Fibroblast of lung (primary cell): ENCODE data around the gene ZGRF1. TPM values are rescaled to one million over a fixed set of nuclear protein-coding genes. Genes with fewer than 3 reads are reported as not detected.

Experiments used
- DNase-seq, 2 donors: peaks; one replicate each; pipeline versions ENCODE4 v3.0.0 to v3.0.0-alpha.2; 2010; ENCODE audit warnings: low read depth in 2 of 2
- H2AFZ ChIP-seq: 2 replicates; pipeline ENCODE4 v1.5.1; 2012; ENCODE audit warnings: low read length, control low read depth, inconsistent platforms
- H3K27ac ChIP-seq: 2 replicates; pipeline ENCODE4 v1.5.1; 2011; ENCODE audit warnings: low read length, control low read depth; ENCODE audit not compliant: insufficient read depth
- H3K27me3 ChIP-seq: 2 replicates; pipeline ENCODE4 v1.5.1; 2011; ENCODE audit warnings: mild to moderate bottlenecking, low read length; ENCODE audit not compliant: control insufficient read depth, insufficient read depth
- H3K36me3 ChIP-seq: 2 replicates; pipeline ENCODE4 v1.5.1; 2011; ENCODE audit warnings: low read length; ENCODE audit not compliant: control insufficient read depth, insufficient read depth
- H3K4me1 ChIP-seq: 2 replicates; pipeline ENCODE4 v1.5.1; 2011; ENCODE audit warnings: low read length; ENCODE audit not compliant: control insufficient read depth, insufficient read depth; ENCODE audit errors: extremely low read depth
- H3K4me2 ChIP-seq: 2 replicates; pipeline ENCODE4 v1.5.1; 2011; ENCODE audit warnings: low read length, control low read depth; ENCODE audit not compliant: insufficient read depth; ENCODE audit errors: extremely low read depth
- H3K4me3 ChIP-seq, 4 experiments: fragments of 200-600 bp in 1 of 4; sonication (generic) in 1 of 4; replicated peaks in 1 of 4; 2 replicates each; pipeline ENCODE4 v1.5.1; 2011 to 2016; ENCODE audit warnings: low read length in 4 of 4, low read depth in 3 of 4, mild to moderate bottlenecking in 3 of 4, control low read depth in 2 of 4, inconsistent platforms in 1 of 4, mixed read lengths in 1 of 4; ENCODE audit not compliant: insufficient read depth in 1 of 4; ENCODE audit errors: control extremely low read depth in 1 of 4
- H3K79me2 ChIP-seq: 2 replicates; pipeline ENCODE4 v1.5.1; 2012; ENCODE audit warnings: mild to moderate bottlenecking, low read length, inconsistent platforms; ENCODE audit not compliant: control insufficient read depth, insufficient read depth
- H3K9ac ChIP-seq: 2 replicates; pipeline ENCODE4 v1.5.1; 2011; ENCODE audit warnings: mild to moderate bottlenecking, low read length, control low read depth; ENCODE audit not compliant: insufficient read depth
- H3K9me3 ChIP-seq: 2 replicates; pipeline ENCODE4 v1.5.1; 2012; ENCODE audit warnings: low read depth, low read length; ENCODE audit not compliant: control insufficient read depth, insufficient read depth
- H4K20me1 ChIP-seq: 2 replicates; pipeline ENCODE4 v1.5.1; 2011; ENCODE audit warnings: low read length; ENCODE audit not compliant: control insufficient read depth, insufficient read depth; ENCODE audit errors: extremely low read depth
- EZH2 ChIP-seq: IDR thresholded peaks from 2 replicates; pipeline ENCODE4 v1.5.1; 2012; ENCODE audit warnings: low read length, control low read depth, mild to moderate bottlenecking; ENCODE audit errors: missing control alignments
- polyA plus RNA-seq, 2 donors: library from polyadenylated mRNA; depleted of rRNA in 1 of 2; stranded (reverse) in 1 of 2; unstranded in 1 of 2; fragments of >200 nt; gene quantifications; 2 replicates each; pipeline ENCODE4 v1.2.1, GENCODE V29; 2011 to 2012; ENCODE audit warnings: missing spikeins in 1 of 2
- total RNA-seq: library from RNA; depleted of rRNA; stranded (reverse); fragments of >200 nt; gene quantifications from 2 replicates; pipeline ENCODE4 v1.2.1, GENCODE V29; 2014
- TF ChIP-seq, protein P1 (sequence below), 2 donors: IDR thresholded peaks in 1 of 2; conservative IDR thresholded peaks in 1 of 2; 1 replicate in 1 of 2; 2 replicates in 1 of 2; pipeline ENCODE4 v1.5.1; 2011 to 2012; ENCODE audit warnings: low read length in 2 of 2, control low read depth in 1 of 2, inconsistent platforms in 1 of 2, low read depth in 1 of 2, mild to moderate bottlenecking in 1 of 2

Gene ZGRF1
- total and polyA plus RNA-seq, 2 donors (not counting 1 experiment from before 2014, with no cell fraction given) = 3.1 to 5.8 TPM

DNA sequence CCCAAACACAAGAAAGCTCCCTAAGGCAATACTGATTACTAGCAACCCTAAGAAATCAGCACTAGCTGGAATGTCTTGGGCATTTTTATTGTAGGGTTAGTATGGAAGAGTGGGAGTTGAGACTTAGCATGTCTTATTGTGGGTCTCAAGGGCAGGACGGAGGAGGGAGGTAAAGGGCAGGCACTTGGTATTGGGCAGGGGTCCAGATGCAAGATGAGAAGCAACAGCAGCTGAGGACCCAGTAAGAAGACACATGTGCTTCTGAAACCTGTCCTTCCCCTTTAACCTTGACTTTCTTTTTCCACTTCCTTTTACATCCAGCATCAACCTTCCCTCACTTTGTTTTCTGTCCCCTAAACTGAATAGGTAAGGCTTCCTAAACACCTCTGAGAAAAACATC, 37.7 kb upstream of the ZGRF1 start:
- Histone ChIP-seq H3K4me2 (no peak overlapping the region), H4K20me1 (no peaks in the 10 kb centered on the region), H3K36me3 (no peaks in the 10 kb centered on the region), H3K9me3 (no peaks in the 10 kb centered on the region), H3K4me3 (no peak overlapping the region), H3K27me3 (no peaks in the 10 kb centered on the region), H3K79me2 (no peaks in the 10 kb centered on the region), H2AFZ (no peak overlapping the region), H3K9ac (no peak overlapping the region), H3K27ac (no peak overlapping the region), H3K4me1 (no peaks in the 10 kb centered on the region)
- no peak for TF ChIP-seq EZH2
- TF ChIP-seq, protein P1, sequence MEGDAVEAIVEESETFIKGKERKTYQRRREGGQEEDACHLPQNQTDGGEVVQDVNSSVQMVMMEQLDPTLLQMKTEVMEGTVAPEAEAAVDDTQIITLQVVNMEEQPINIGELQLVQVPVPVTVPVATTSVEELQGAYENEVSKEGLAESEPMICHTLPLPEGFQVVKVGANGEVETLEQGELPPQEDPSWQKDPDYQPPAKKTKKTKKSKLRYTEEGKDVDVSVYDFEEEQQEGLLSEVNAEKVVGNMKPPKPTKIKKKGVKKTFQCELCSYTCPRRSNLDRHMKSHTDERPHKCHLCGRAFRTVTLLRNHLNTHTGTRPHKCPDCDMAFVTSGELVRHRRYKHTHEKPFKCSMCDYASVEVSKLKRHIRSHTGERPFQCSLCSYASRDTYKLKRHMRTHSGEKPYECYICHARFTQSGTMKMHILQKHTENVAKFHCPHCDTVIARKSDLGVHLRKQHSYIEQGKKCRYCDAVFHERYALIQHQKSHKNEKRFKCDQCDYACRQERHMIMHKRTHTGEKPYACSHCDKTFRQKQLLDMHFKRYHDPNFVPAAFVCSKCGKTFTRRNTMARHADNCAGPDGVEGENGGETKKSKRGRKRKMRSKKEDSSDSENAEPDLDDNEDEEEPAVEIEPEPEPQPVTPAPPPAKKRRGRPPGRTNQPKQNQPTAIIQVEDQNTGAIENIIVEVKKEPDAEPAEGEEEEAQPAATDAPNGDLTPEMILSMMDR (conservative IDR thresholded peaks at IDR 0.05 in 1 of 2, IDR thresholded peaks at IDR 0.05 in 1 of 2; ENCODE audit: low read depth in 1 of 2, low read length in 2 of 2) = no peak
- DNase-seq = no peak

DNA sequence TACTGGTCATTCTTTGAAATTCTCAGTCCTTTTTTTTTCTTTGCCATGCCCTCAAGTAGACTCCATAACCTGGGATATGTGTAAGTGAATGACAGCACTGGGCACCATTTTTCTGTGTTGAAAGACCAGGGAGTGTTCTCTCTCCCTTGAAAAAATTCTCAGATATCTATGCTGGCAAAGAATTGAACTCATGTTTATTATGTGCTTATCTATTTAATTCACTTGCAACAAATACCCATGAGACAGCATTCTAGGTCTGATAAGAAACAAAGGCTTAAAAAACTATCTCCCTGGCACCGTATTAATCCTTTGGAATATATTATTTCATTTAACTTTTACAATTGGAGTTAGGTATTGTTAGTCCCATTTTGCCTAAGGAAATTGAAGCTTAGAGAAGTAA, 37.0 kb upstream of the ZGRF1 start:
- H3K27me3 ChIP-seq = no peaks in the 10 kb centered on the region
- no peaks in the 10 kb centered on the region for H3K4me1 ChIP-seq
- DNase-seq = no peak
- no peaks in the 10 kb centered on the region for H3K36me3 ChIP-seq
- no peak overlapping the region for H3K9ac ChIP-seq
- no peak overlapping the region for H3K4me3 ChIP-seq
- no peak overlapping the region for H3K27ac ChIP-seq
- no peaks in the 10 kb centered on the region for H3K79me2 ChIP-seq
- no peaks in the 10 kb centered on the region for H3K9me3 ChIP-seq
- H2AFZ ChIP-seq = no peak overlapping the region
- no peak overlapping the region for H3K4me2 ChIP-seq
- H4K20me1 ChIP-seq = no peaks in the 10 kb centered on the region
- TF ChIP-seq, protein P1 (conservative IDR thresholded peaks at IDR 0.05 in 1 of 2, IDR thresholded peaks at IDR 0.05 in 1 of 2; ENCODE audit: low read depth in 1 of 2, low read length in 2 of 2) = no peak
- TF ChIP-seq EZH2 = no peak

DNA sequence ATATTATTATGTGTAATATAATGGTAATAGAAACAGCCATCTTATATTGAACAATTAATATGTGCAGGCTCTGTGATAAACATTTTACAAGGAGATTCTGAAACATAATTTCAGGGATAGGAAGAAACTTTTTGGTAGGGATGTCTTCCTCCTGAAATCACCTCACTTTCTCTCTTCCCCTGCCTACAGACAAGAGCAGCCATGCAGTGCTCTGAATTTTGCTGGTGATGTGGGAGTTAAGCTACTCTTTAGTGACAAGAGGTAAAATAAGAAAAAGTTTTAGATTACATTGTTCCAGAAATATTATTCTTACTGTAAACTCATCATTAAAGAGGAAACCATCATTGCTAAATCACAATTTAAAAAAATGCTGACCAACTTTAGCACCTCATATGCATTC, 36.4 kb upstream of the ZGRF1 start:
- TF ChIP-seq EZH2 = no peak
- TF ChIP-seq, protein P1 (conservative IDR thresholded peaks at IDR 0.05 in 1 of 2, IDR thresholded peaks at IDR 0.05 in 1 of 2; ENCODE audit: low read depth in 1 of 2, low read length in 2 of 2) = no peak
- H3K27me3 ChIP-seq = no peaks in the 10 kb centered on the region

More for the DNA sequence above, 36.4 kb upstream of the ZGRF1 start:
- no peak overlapping the region for H3K9ac ChIP-seq
- no peak overlapping the region for H2AFZ ChIP-seq
- H3K4me3 ChIP-seq = no peak overlapping the region
- H3K9me3 ChIP-seq = no peaks in the 10 kb centered on the region
- H3K4me1 ChIP-seq = no peaks in the 10 kb centered on the region
- H4K20me1 ChIP-seq = no peaks in the 10 kb centered on the region
- no peak for DNase-seq
- no peaks in the 10 kb centered on the region for H3K36me3 ChIP-seq
- H3K27ac ChIP-seq = no peak overlapping the region
- H3K4me2 ChIP-seq = no peak overlapping the region
- H3K79me2 ChIP-seq = no peaks in the 10 kb centered on the region
